Measurements from ENCODE around the gene TMIGD3. TPM values are rescaled to one million over a fixed set of nuclear protein-coding genes. Genes with fewer than 3 reads are reported as not detected.
"Not testable (repeated sequence)": the region's sequence is repeated elsewhere in the genome, so short reads cannot be mapped to it uniquely, and the experiment has no call there.

The TMIGD3 gene
- total RNA-seq, result not detected

GRCh38 chr1:111503585-111504060, at the start of gene TMIGD3, which contains the start of gene ADORA3:
TSS of gene TMIGD3 (minus strand) at chr1:111503633. CDS start at chr1:111503354, 279 bp downstream.
TSS of gene ADORA3 (minus strand) at chr1:111503633. CDS start at chr1:111503354, 279 bp downstream.
- Mint-ChIP-seq H3K27me3 (ENCODE audit: low read depth) (no peaks in the 10 kb centered on the region), H3K4me3 (no peak within 1 kb of the TSS), H3K4me1 (ENCODE audit: low read depth) (peaks cover 65% of the 10 kb centered on the region), H3K36me3 (ENCODE audit: insufficient read depth) (no peaks in the 10 kb centered on the region), H3K9me3 (no peaks in the 10 kb centered on the region)
- ATAC-seq (no peak), DNase-seq (no peak)

DNA sequence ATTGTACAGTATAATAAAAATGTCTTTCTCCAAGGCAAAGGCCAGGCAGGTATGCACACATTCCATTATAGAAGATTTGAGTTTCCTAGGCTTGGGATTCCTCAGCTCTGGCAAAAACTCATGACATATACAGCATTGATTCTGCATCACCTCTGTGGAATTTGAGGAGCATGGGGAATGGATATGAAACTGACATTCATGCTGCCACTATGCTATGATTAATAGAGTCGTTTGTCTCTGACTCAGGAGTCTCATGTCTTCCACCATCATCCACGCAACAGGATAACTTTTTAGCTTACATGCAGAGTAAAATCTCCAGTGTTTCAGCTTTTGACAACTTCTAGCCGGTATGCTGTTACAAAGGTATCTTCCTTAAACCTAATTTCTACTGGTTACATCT, 49.8 kb upstream of the TMIGD3 start:
- Mint-ChIP-seq H3K36me3 (ENCODE audit: insufficient read depth) (no peaks in the 10 kb centered on the region), H3K27me3 (ENCODE audit: low read depth) (no peaks in the 10 kb centered on the region), H3K4me3 (no peak overlapping the region), H3K9me3 (no peaks in the 10 kb centered on the region), H3K4me1 (ENCODE audit: low read depth) (peaks cover 2% of the 10 kb centered on the region)
- ATAC-seq (no peak), DNase-seq (no peak)

- no peak overlapping the region for H3K4me3 Mint-ChIP-seq
- H3K27me3 Mint-ChIP-seq (ENCODE audit: low read depth), result no peaks in the 10 kb centered on the region
- H3K4me1 Mint-ChIP-seq (ENCODE audit: low read depth), result peaks cover 2% of the 10 kb centered on the region
- no peaks in the 10 kb centered on the region for H3K36me3 Mint-ChIP-seq (ENCODE audit: insufficient read depth)
- no peak for DNase-seq
- ATAC-seq, result no peak
- H3K9me3 Mint-ChIP-seq, result no peaks in the 10 kb centered on the region
These were observed 49.2 kb upstream of the TMIGD3 start for GRCh38 chr1:111552587-111552986.

- Mint-ChIP-seq H3K4me3 (no peak overlapping the region), H3K27me3 (ENCODE audit: low read depth) (no peaks in the 10 kb centered on the region), H3K9me3 (no peaks in the 10 kb centered on the region), H3K4me1 (ENCODE audit: low read depth) (peaks cover 2% of the 10 kb centered on the region), H3K36me3 (ENCODE audit: insufficient read depth) (no peaks in the 10 kb centered on the region)
- DNase-seq (no peak), ATAC-seq (no peak)
These were observed 48.4 kb upstream of the TMIGD3 start for GRCh38 chr1:111551623-111552411.

GRCh38 chr1:111547786-111548185, 44.4 kb upstream of the TMIGD3 start:
- H3K4me1 Mint-ChIP-seq (ENCODE audit: low read depth); H3K4me3 Mint-ChIP-seq; H3K9me3 Mint-ChIP-seq; H3K36me3 Mint-ChIP-seq (ENCODE audit: insufficient read depth); DNase-seq; ATAC-seq; H3K27me3 Mint-ChIP-seq (ENCODE audit: low read depth): not testable (repeated sequence)

DNA sequence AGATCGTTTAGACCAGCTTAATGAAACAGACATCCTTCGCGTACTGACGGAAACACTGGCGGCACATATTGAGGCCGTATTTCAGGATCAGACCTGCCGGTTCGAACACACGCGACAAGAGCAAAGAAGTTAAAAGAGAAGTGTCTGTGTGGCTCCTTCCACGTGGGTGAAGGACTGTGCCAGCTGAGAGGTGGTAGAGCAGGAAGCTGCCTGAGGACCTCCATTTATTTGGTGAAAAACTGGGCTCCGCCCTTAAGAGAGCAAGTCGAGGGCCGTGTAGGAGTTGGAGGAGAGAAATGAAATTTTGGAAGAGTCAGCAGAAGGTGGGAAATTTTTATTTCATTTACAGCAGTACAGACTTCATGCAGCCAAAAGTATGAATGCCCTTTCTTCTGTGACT, 38.8 kb upstream of the TMIGD3 start:
- DNase-seq (no peak), ATAC-seq (no peak)
- no peaks in the 10 kb centered on the region for H3K36me3 Mint-ChIP-seq (ENCODE audit: insufficient read depth)
- no peak overlapping the region for H3K4me3 Mint-ChIP-seq
- H3K4me1 Mint-ChIP-seq (ENCODE audit: low read depth), result peaks cover 4% of the 10 kb centered on the region
- no peaks in the 10 kb centered on the region for H3K27me3 Mint-ChIP-seq (ENCODE audit: low read depth)
- peaks cover 6% of the 10 kb centered on the region for H3K9me3 Mint-ChIP-seq

GRCh38 chr1:111541721-111542120, 38.3 kb upstream of the TMIGD3 start:
- ATAC-seq (no peak), DNase-seq (no peak)
- peaks cover 4% of the 10 kb centered on the region for H3K4me1 Mint-ChIP-seq (ENCODE audit: low read depth)
- H3K36me3 Mint-ChIP-seq (ENCODE audit: insufficient read depth), result no peaks in the 10 kb centered on the region
- H3K4me3 Mint-ChIP-seq, result no peak overlapping the region
- H3K27me3 Mint-ChIP-seq (ENCODE audit: low read depth), result peaks cover 3% of the 10 kb centered on the region
- H3K9me3 Mint-ChIP-seq, result peaks cover 6% of the 10 kb centered on the region

DNA sequence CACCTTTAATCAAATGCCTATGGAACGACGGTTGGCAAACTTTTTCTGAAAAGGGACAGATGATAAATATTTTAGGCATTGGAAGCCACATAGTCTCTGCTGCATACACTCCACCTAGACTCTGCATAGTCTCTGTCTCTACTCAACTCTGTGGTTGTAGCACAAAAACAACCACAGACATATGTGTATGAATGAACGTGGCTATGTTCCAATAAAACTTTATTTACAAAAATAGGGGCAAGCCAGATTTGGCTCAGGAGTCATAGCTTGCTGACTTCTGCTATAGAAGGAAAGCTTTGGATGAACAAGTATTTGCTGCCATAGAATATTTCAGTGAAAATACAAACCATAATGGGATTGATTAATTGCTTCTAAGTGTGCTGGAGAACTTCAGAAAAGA, 37.5 kb upstream of the TMIGD3 start:
- Mint-ChIP-seq H3K27me3 (ENCODE audit: low read depth) (peaks cover 3% of the 10 kb centered on the region), H3K9me3 (peaks cover 6% of the 10 kb centered on the region), H3K4me1 (ENCODE audit: low read depth) (peaks cover 4% of the 10 kb centered on the region), H3K36me3 (ENCODE audit: insufficient read depth) (no peaks in the 10 kb centered on the region), H3K4me3 (no peak overlapping the region)
- no peak for ATAC-seq
- DNase-seq, result no peak

DNA sequence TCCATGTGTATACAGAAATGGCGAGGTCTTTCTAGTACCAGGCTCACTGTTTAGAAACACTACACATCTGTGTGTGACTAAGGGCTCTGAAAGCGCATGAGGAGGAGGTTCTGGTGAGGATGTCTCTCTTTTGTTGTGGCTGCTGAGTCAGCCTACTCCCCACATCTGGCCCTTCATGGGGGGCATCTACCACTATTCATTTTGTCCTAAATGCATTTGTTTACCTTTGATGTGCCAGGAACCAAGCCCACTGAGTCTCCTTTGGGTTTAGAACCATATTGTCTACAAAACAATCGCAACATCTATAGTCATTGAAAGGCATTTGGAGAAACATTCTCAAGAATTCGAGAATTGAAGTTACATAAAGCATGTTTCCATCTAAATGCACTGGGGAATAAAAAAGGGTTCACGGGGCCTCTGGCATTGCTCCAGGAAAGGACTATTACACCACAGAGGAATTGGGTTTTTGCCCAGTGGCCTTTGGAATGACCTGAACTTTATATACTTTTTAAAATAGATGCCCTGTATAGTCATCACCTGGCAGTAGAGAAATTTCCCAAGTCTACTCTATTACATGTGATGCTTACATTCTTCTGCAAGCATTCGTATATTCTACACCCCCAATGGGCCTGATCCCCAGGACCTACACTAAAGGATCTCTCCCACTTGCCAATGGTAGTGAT, 35.1 kb upstream of the TMIGD3 start:
- H3K4me1 Mint-ChIP-seq (ENCODE audit: low read depth), result peaks cover 4% of the 10 kb centered on the region
- H3K27me3 Mint-ChIP-seq (ENCODE audit: low read depth), result peaks cover 3% of the 10 kb centered on the region
- ATAC-seq (no peak), DNase-seq (no peak)
- H3K4me3 Mint-ChIP-seq, result no peak overlapping the region
- H3K36me3 Mint-ChIP-seq (ENCODE audit: insufficient read depth), result no peaks in the 10 kb centered on the region
- H3K9me3 Mint-ChIP-seq, result no peaks in the 10 kb centered on the region

DNA sequence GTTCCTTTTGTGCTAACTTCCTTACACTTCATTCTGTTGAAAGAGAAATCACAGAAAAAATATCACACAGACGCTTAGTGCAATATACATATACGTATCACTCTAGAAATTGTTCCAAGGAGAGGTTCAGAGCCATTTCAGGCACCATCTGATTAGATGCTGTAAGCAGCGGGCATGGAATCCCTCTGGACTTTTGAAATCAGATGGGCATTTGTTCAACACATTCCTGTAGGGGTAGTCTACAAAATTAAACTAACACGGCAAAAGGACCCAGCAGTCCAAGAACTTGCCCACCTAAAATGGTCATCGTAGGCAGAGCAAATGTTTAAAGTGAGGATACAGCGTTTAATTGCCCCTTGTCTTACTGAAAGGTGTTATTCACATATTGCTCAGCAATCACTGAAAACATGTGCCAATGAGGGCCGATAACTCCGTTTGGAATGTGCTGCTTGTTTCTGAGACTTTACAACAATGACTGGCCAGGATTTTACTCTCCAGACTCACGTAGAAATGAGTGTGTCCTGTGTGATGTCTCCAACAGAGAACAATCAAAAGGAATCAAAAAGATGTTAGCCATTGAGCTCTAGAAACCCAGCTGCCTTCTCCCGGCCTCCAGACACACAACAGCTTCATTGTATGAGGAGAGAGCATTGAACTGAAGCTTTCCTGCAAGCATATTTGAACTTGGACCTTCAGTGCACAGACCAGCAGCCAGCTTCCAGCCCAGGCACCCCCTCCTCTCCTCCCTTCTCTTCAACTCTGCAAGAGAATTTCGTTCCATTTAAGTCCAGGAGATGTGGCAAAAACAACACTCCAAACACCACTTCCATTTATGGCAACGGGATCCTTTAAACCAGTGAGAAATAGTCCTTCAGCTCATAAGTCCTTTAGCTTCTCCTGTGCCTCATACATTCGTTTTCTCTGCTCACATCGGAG, 32.1 kb upstream of the TMIGD3 start:
- peaks cover 3% of the 10 kb centered on the region for H3K27me3 Mint-ChIP-seq (ENCODE audit: low read depth)
- DNase-seq (no peak), ATAC-seq (no peak)
- no peak overlapping the region for H3K4me3 Mint-ChIP-seq
- H3K36me3 Mint-ChIP-seq (ENCODE audit: insufficient read depth), result peaks cover 2% of the 10 kb centered on the region
- peaks cover 3% of the 10 kb centered on the region for H3K9me3 Mint-ChIP-seq
- peaks cover 4% of the 10 kb centered on the region for H3K4me1 Mint-ChIP-seq (ENCODE audit: low read depth)

DNA sequence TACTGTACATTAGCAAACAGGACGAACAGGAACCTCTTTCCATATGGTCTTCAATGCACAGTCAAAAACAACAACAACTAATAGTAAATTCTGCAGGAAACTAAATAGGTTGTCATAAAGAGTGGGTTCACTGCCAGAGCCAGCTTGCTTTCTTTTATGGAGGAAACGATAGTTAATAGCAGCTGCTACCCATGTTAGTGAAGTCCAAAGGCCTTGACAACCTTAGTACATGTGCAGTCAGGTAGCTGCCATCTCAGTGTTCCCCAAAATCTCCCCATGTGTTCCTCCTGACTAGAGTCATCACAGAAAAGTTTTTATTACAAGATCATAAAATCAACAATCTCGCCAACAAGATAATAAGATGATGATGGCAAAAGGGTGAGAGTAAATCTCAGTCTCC, 16.6 kb upstream of the TMIGD3 start:
- no peak overlapping the region for H3K4me3 Mint-ChIP-seq
- no peaks in the 10 kb centered on the region for H3K27me3 Mint-ChIP-seq (ENCODE audit: low read depth)
- H3K9me3 Mint-ChIP-seq, result no peaks in the 10 kb centered on the region
- no peaks in the 10 kb centered on the region for H3K36me3 Mint-ChIP-seq (ENCODE audit: insufficient read depth)
- no peak for ATAC-seq
- peaks cover 33% of the 10 kb centered on the region for H3K4me1 Mint-ChIP-seq (ENCODE audit: low read depth)
- no peak for DNase-seq

- peak; percentile 69 to 84 for ATAC-seq
These were observed 14.2 kb upstream of the TMIGD3 start for GRCh38 chr1:111517469-111518225.

GRCh38 chr1:111516005-111516535, 12.6 kb upstream of the TMIGD3 start:
- H3K4me1 Mint-ChIP-seq (ENCODE audit: low read depth), result peaks cover 40% of the 10 kb centered on the region
- DNase-seq, result peak; percentile 7

More at GRCh38 chr1:111517469-111518225, 14.2 kb upstream of the TMIGD3 start:
- Mint-ChIP-seq H3K4me3 (no peak overlapping the region), H3K27me3 (ENCODE audit: low read depth) (no peaks in the 10 kb centered on the region), H3K36me3 (ENCODE audit: insufficient read depth) (no peaks in the 10 kb centered on the region), H3K9me3 (no peaks in the 10 kb centered on the region), H3K4me1 (ENCODE audit: low read depth) (peaks cover 40% of the 10 kb centered on the region)
- peak; percentile 9 for DNase-seq

More at GRCh38 chr1:111516005-111516535, 12.6 kb upstream of the TMIGD3 start:
- H3K9me3 Mint-ChIP-seq, result no peaks in the 10 kb centered on the region
- H3K27me3 Mint-ChIP-seq (ENCODE audit: low read depth), result no peaks in the 10 kb centered on the region
- no peaks in the 10 kb centered on the region for H3K36me3 Mint-ChIP-seq (ENCODE audit: insufficient read depth)
- peak overlapping the region; percentile 50 for H3K4me3 Mint-ChIP-seq
- peak; percentile 17 to 19 for ATAC-seq

Measured in activated T-cell treated with anti-CD3 and anti-CD28 coated beads, Interleukin-2, amount 50 U/mL, for 4 hours (primary cell).